Tibial nerve (tissue), 4 donors: ENCODE results near the gene GPR173. TPM values are rescaled to one million over a fixed set of nuclear protein-coding genes. Genes with fewer than 3 reads are reported as not detected.
A peak's percentile ranks its signal among the peaks of the same experiment; 100 is the strongest.

ENCODE experiments used
- DNase-seq, 2 donors: peaks; one replicate each; pipeline ENCODE4 v3.0.0-alpha.2; 2019; ENCODE audit warnings: low spot score in 2 of 2
- H3K27ac ChIP-seq, 4 donors: fragments of 200-600 bp; sonication (generic) in 3 of 4; one replicate each; pipeline ENCODE4 v1.5.1; 2017 to 2019; ENCODE audit warnings: mild to moderate bottlenecking in 1 of 4
- H3K27me3 ChIP-seq, 2 donors: fragments of 200-600 bp; sonication (generic) in 1 of 2; one replicate each; pipeline versions ENCODE4 v1.5.1 to v1.6.0; 2017 to 2019
- H3K36me3 ChIP-seq, 3 donors: fragments of 200-600 bp; sonication (generic); one replicate each; pipeline ENCODE4 v1.5.1; 2018 to 2019
- H3K4me1 ChIP-seq, 4 donors: fragments of 200-600 bp; sonication (generic) in 3 of 4; one replicate each; pipeline ENCODE4 v1.5.1; 2017 to 2019
- H3K4me3 ChIP-seq, 4 donors: fragments of 200-600 bp; sonication (generic) in 3 of 4; one replicate each; pipeline ENCODE4 v1.5.1; 2017 to 2019; ENCODE audit warnings: mild to moderate bottlenecking in 1 of 4, moderate library complexity in 1 of 4
- H3K9me3 ChIP-seq, 4 donors: fragments of 200-600 bp; sonication (generic) in 3 of 4; one replicate each; pipeline ENCODE4 v1.5.1; 2017 to 2019
- CTCF ChIP-seq, 5 experiments: fragments of 200-600 bp in 3 of 5; fragments of 450-650 bp in 2 of 5; sonication (generic) in 3 of 5; IDR thresholded peaks; one replicate each; pipeline ENCODE4 v1.5.1; 2016 to 2019; ENCODE audit warnings: antibody characterized with exemption in 5 of 5, mild to moderate bottlenecking in 3 of 5, moderate library complexity in 2 of 5
- EP300 ChIP-seq, 2 donors: sonication (generic); formaldehyde crosslinking; IDR thresholded peaks; one replicate each; pipeline ENCODE4 v1.6.1; 2017; ENCODE audit warnings: antibody characterized with exemption in 2 of 2, mild to moderate bottlenecking in 1 of 2
- POLR2A ChIP-seq, 2 donors: fragments of 450-650 bp; IDR thresholded peaks; one replicate each; pipeline ENCODE4 v1.6.1; 2017; ENCODE audit warnings: antibody characterized with exemption in 2 of 2, mild to moderate bottlenecking in 2 of 2, moderate library complexity in 2 of 2
- WGBS, 2 donors: methylation state at CpG; one replicate each; pipeline ENCODE4 v1.1.5; 2018; 5-methylcytosine and 5-hydroxymethylcytosine counted together
- total RNA-seq, 4 donors: library from RNA; depleted of rRNA; stranded (reverse); fragments of >200 nt; gene quantifications; one replicate each; pipeline ENCODE4 v1.1.0, GENCODE V29; 2016

GPR173 gene
- total RNA-seq, 4 donors from 2014 or later, result 5.4 to 11.0 (median 8.0) TPM

- peak overlapping the region; percentile 55 to 83 (median 70) for H3K4me3 ChIP-seq
- TF ChIP-seq POLR2A (IDR thresholded peaks at IDR 0.05), result no peak
- TF ChIP-seq EP300 (IDR thresholded peaks at IDR 0.05), result peak in 1 of 2 donors; percentile 38
- peak overlapping the region; percentile 92 to 98 (median 96) for H3K27ac ChIP-seq
- peaks cover 0 to 11% (median 0%) of the 10 kb centered on the region in 3 donors for H3K36me3 ChIP-seq
- peaks cover 0 to 43% (median 9%) of the 10 kb centered on the region in 4 donors for H3K4me1 ChIP-seq
- no peak for DNase-seq
- H3K27me3 ChIP-seq, result peaks cover 0 to 11% of the 10 kb centered on the region in 2 donors
- H3K9me3 ChIP-seq, result no peaks in the 10 kb centered on the region
- WGBS, 2 donors, result 48 to 54% methylated on average over 4 of the region's 4 CpGs
Observed at GRCh38 chrX:53084043-53084570, 35.5 kb downstream of the GPR173 start.

DNA sequence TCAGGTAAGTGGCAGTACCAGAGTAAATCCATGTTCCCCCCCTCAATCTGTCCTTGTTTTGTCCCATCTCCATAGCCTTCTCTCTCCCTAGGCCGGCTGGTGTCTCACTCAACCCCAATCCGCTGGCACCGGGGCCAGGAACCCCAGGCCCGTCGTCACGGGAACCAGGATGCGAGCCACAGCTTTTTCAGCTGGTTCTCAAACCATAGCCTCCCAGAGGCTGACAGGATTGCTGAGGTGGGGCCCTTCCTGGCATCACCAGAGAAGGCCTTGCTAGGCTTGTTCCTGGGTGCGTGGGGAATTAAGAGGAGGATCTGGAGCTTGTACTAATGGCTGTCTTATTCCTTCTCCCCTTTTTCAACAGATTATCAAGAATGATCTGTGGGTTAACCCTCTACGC is 36.3 kb downstream of the GPR173 start:
- Histone ChIP-seq H3K4me1 (peaks cover 0 to 43% (median 9%) of the 10 kb centered on the region in 4 donors), H3K9me3 (no peaks in the 10 kb centered on the region), H3K4me3 (peak overlapping the region in 2 of 4 donors; percentile 55 to 83), H3K27ac (peak overlapping the region; percentile 63 to 98 (median 96)), H3K27me3 (peaks cover 0 to 11% of the 10 kb centered on the region in 2 donors), H3K36me3 (peaks cover 0 to 11% (median 0%) of the 10 kb centered on the region in 3 donors)
- WGBS, 2 donors, result 66 to 80% methylated on average over 8 to 9 of the region's 9 CpGs
- no peak for DNase-seq
- no peak for TF ChIP-seq POLR2A (IDR thresholded peaks at IDR 0.05)
- TF ChIP-seq EP300 (IDR thresholded peaks at IDR 0.05), result no peak
- TF ChIP-seq CTCF (IDR thresholded peaks at IDR 0.05), result no peak

DNA sequence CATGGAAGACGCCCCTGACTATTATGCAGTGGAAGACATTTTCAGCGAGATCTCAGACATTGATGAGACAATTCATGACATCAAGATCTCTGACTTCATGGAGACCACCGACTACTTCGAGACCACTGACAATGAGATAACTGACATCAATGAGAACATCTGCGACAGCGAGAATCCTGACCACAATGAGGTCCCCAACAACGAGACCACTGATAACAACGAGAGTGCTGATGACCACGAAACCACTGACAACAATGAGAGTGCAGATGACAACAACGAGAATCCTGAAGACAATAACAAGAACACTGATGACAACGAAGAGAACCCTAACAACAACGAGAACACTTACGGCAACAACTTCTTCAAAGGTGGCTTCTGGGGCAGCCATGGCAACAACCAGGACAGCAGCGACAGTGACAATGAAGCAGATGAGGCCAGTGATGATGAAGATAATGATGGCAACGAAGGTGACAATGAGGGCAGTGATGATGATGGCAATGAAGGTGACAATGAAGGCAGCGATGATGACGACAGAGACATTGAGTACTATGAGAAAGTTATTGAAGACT is 37.2 kb downstream of the GPR173 start:
- Histone ChIP-seq H3K36me3 (peaks cover 0 to 11% (median 0%) of the 10 kb centered on the region in 3 donors), H3K4me1 (peaks cover 0 to 43% (median 9%) of the 10 kb centered on the region in 4 donors), H3K27ac (peak overlapping the region; percentile 63 to 98 (median 96)), H3K27me3 (peaks cover 0 to 11% of the 10 kb centered on the region in 2 donors), H3K4me3 (peak overlapping the region in 1 of 4 donors; percentile 83), H3K9me3 (no peaks in the 10 kb centered on the region)
- no peak for DNase-seq
- 71 to 85% methylated on average over 13 to 17 of the region's 17 CpGs for WGBS, 2 donors
- TF ChIP-seq POLR2A (IDR thresholded peaks at IDR 0.05), result no peak
- no peak for TF ChIP-seq CTCF (IDR thresholded peaks at IDR 0.05)
- TF ChIP-seq EP300 (IDR thresholded peaks at IDR 0.05), result no peak

GRCh38 chrX:53086464-53086863 is 37.9 kb downstream of the GPR173 start:
- H3K27me3 ChIP-seq, result peaks cover 0 to 11% of the 10 kb centered on the region in 2 donors
- H3K4me1 ChIP-seq, result peaks cover 0 to 43% (median 9%) of the 10 kb centered on the region in 4 donors
- 36 to 40% methylated on average over 6 of the region's 6 CpGs for WGBS, 2 donors
- peak overlapping the region; percentile 79 to 98 (median 96) for H3K27ac ChIP-seq
- H3K9me3 ChIP-seq, result no peaks in the 10 kb centered on the region
- peak; percentile 63 to 65 for DNase-seq
- peaks cover 0 to 11% (median 0%) of the 10 kb centered on the region in 3 donors for H3K36me3 ChIP-seq
- peak overlapping the region in 1 of 4 donors; percentile 83 for H3K4me3 ChIP-seq
- peak in 1 of 2 donors; percentile 75 for TF ChIP-seq EP300 (IDR thresholded peaks at IDR 0.05)
- no peak for TF ChIP-seq POLR2A (IDR thresholded peaks at IDR 0.05)
- no peak for TF ChIP-seq CTCF (IDR thresholded peaks at IDR 0.05)

DNA sequence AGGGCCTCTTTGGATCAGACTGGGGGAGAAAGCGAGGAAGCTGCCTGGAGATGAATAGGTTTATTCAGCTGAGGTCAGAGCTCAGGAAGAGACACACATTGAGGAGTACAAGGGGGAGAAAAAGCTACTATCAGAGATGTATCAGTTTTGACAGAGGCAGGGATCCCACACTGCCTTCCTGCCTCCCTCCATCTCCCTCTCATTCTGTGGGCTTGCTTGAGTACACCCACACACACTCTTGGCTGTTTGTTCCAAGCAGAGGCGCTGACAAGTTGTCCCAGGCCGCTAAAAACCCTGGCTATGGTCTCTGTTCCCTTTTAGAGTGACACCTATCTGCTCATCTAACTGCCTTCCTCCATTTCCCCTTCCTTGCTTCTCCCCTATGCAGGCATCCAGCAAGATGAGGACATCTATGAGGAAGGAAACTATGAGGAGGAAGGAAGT is 38.8 kb downstream of the GPR173 start:
- H3K4me3 ChIP-seq, result peak overlapping the region in 1 of 4 donors; percentile 83

More for the DNA sequence above, 38.8 kb downstream of the GPR173 start:
- 47 to 68% methylated on average over 3 of the region's 3 CpGs for WGBS, 2 donors
- Histone ChIP-seq H3K27me3 (peaks cover 0 to 11% of the 10 kb centered on the region in 2 donors), H3K36me3 (peaks cover 0 to 11% (median 0%) of the 10 kb centered on the region in 3 donors), H3K27ac (peak overlapping the region; percentile 79 to 98 (median 90)), H3K4me1 (peaks cover 0 to 43% (median 9%) of the 10 kb centered on the region in 4 donors), H3K9me3 (no peaks in the 10 kb centered on the region)
- DNase-seq, result no peak
- TF ChIP-seq POLR2A (IDR thresholded peaks at IDR 0.05) (no peak), EP300 (IDR thresholded peaks at IDR 0.05) (peak in 1 of 2 donors; percentile 56), CTCF (IDR thresholded peaks at IDR 0.05) (no peak)
